ENCODE measurements around the gene RPH3AL. TPM values are rescaled to one million over a fixed set of nuclear protein-coding genes. Genes with fewer than 3 reads are reported as not detected.

Gene RPH3AL
- total and polyA plus RNA-seq, 2 of the 8 experiments (the other 6 are each of a cell fraction or from before 2014, with no cell fraction given): 5.6 to 5.8 TPM

DNA sequence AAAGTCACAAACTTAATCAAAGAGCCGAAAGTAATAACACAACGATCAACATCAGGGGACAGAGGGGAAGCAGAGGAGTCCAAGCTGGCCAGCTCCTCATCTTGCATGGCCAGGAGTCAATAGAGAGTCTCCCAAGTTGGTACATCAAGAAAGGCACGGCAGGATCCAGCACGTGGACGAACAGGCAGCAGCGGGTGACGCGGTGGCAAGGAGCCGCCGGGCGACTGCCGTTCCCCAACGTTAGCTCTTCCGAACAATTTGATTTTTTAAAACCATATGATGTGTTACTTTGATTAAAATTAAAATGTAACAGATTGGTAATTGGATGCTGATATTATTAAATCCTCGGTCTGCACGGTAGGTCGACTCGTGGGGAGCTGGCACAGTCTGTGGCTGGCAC lies 89.3 kb downstream of the RPH3AL start:
- no peak overlapping the region for H2BK120ac ChIP-seq (replicated peaks; ENCODE audit: low read depth, low read length)
- no peaks in the 10 kb centered on the region for H3K79me2 ChIP-seq (ENCODE audit: control insufficient read depth in 1 of 2, insufficient read depth in 2 of 2, low read length in 2 of 2)
- no peak overlapping the region for H2AK5ac ChIP-seq (ENCODE audit: low read depth, low read length)
- H3K23ac ChIP-seq (ENCODE audit: insufficient read length): no peak overlapping the region
- H2BK5ac ChIP-seq (ENCODE audit: low read depth, low read length): no peak overlapping the region
- no peak overlapping the region for H2BK12ac ChIP-seq (ENCODE audit: low read depth, low read length)
- H2AFZ ChIP-seq (ENCODE audit: low read length): no peak overlapping the region
- H3K56ac ChIP-seq (replicated peaks; ENCODE audit: insufficient read length, low read depth, low read length): no peak overlapping the region
- no peak overlapping the region for H2BK15ac ChIP-seq (ENCODE audit: low read length)
- ChIA-PET CTCF (ENCODE audit: partially characterized antibody) (interaction anchor here (1.1 to 2.0 kb wide), 3 partner anchors 12 to 46 kb away, joined by 4 to 7 read pairs (median 6); no protein-coding TSS in a partner anchor), POLR2A (ENCODE audit: partially characterized antibody) (no interaction called here)
- H3K4ac ChIP-seq (replicated peaks; ENCODE audit: insufficient read length, low read depth, low read length): no peak overlapping the region
- peaks cover 0 to 3% of the 10 kb centered on the region in 2 experiments; a peak in 1 of 4 replicates for H3K9me3 ChIP-seq (ENCODE audit: insufficient read depth in 2 of 2, low read depth in 1 of 2, low read length in 1 of 2)
- no peak overlapping the region for H4K5ac ChIP-seq (ENCODE audit: insufficient read length, low read depth, low read length)
- no peak overlapping the region for H3K9ac ChIP-seq (replicated peaks in 1 of 4; ENCODE audit: extremely low read depth in 1 of 4, low read depth in 3 of 4, low read length in 3 of 4)
- no peak overlapping the region for H3K4me3 ChIP-seq (ENCODE audit: extremely low read depth in 1 of 4, insufficient read depth in 2 of 4, low read depth in 3 of 4, low read length in 4 of 4)
- no peak overlapping the region for H3K4me2 ChIP-seq (ENCODE audit: insufficient read depth in 1 of 2, low read depth in 2 of 2, low read length in 2 of 2)
- H2BK20ac ChIP-seq (ENCODE audit: low read length): no peak overlapping the region
- no peaks in the 10 kb centered on the region for H4K20me1 ChIP-seq (replicated peaks in 1 of 2; ENCODE audit: control insufficient read depth in 1 of 2, insufficient read depth in 2 of 2, low read length in 2 of 2)
- DNase-seq (ENCODE audit: low read depth in 1 of 2, low spot score in 2 of 2) (no peak), FAIRE-seq (no peak)
- H3K23me2 ChIP-seq (ENCODE audit: low read depth, low read length): no peaks in the 10 kb centered on the region
- no peak overlapping the region for H4K91ac ChIP-seq (replicated peaks; ENCODE audit: insufficient read length, low read length)
- H3K4me1 ChIP-seq (replicated peaks in 1 of 4; ENCODE audit: control insufficient read depth in 3 of 4, insufficient read depth in 4 of 4, low read length in 3 of 4): peaks cover 9 to 21% (median 17%) of the 10 kb centered on the region in 4 experiments
- H3K18ac ChIP-seq (ENCODE audit: extremely low read depth, low read length): no peak overlapping the region
- H3K27ac ChIP-seq (ENCODE audit: low read depth, low read length): no peak overlapping the region
- WGBS, 2 experiments (ENCODE audit: extremely low coverage in 1 of 2, insufficient coverage in 1 of 2, insufficient read length in 1 of 2, insufficient replicate concordance in 2 of 2, low coverage in 1 of 2, low lambda C conversion rate in 2 of 2, missing lambda C conversion rate in 1 of 2): 96% methylated on average over 18 of the region's 18 CpGs; no CpG with 5 or more reads in 1 of the 2 experiments
- H3K79me1 ChIP-seq (ENCODE audit: low read depth, low read length): no peaks in the 10 kb centered on the region; the same call in 1 of the 2 replicates
- H3K27me3 ChIP-seq (replicated peaks in 1 of 4; ENCODE audit: control insufficient read depth in 3 of 4, extremely low read depth in 1 of 4, insufficient read depth in 3 of 4, low read length in 3 of 4): peaks cover 0 to 7% (median 5%) of the 10 kb centered on the region in 4 experiments; a peak in 5 of 7 replicates
- no peak overlapping the region for H3K14ac ChIP-seq (ENCODE audit: insufficient read length)
- no peak overlapping the region for H4K8ac ChIP-seq (ENCODE audit: extremely low read depth, insufficient read depth, low read length)
- H3K36me3 ChIP-seq (ENCODE audit: control insufficient read depth in 2 of 4, insufficient read depth in 4 of 4, low read length in 3 of 4): no peaks in the 10 kb centered on the region

All from H1 (cell line).